GM19468 (cell line): ENCODE results near the gene ARHGAP10.
A peak's percentile ranks its signal among the peaks of the same experiment; 100 is the strongest.
"Not testable (repeated sequence)": the region's sequence is repeated elsewhere in the genome, so short reads cannot be mapped to it uniquely, and the experiment has no call there.

Source experiments
- ATAC-seq: cut with Tn5 transposase; IDR thresholded peaks from one replicate; pipeline ENCODE4 v1.9.1; 2021; ENCODE audit warnings: mild to moderate bottlenecking, moderate library complexity, moderate number of reproducible peaks; ENCODE audit not compliant: unreplicated experiment; ENCODE audit errors: extremely low read depth

Gene ARHGAP10

DNA sequence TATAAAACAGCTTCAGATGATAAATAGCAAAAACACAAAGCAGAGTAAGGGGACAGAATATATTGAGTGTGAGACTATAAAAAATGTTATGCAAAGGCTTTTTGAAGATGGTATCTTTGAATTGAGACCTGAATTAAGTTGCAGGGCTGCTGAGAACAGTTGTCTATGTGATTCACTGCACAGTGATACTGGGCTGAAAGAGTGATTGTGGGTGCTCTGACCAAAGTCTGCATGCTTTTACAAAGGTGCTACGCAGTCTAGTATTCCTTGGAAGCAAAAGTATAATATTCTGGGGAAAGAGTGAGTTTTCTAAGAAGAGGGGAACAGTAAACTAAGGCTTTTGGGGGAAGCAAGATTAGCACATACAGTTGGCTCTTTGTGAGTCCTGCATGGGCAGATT lies 234.0 kb downstream of the ARHGAP10 start:
- no peak for ATAC-seq

DNA sequence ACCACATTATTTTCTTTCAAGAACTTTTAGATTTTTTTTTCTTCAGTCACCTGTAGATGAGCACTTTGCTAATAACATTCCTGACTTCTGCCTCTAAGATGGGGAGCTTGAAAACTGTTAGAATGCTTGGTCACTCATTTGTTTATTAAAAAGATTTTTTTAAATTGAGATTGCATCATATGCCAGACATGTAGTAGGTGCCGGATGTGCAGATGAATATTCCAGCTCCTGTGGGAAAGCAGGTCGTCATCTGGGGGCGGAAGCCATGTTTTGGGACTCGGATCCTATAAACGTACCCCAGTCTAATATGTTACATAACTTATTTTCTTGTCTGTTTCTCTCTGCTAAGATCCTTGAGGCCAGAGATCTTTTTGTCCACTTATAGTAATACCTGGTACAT lies 236.8 kb downstream of the ARHGAP10 start:
- ATAC-seq: no peak

DNA sequence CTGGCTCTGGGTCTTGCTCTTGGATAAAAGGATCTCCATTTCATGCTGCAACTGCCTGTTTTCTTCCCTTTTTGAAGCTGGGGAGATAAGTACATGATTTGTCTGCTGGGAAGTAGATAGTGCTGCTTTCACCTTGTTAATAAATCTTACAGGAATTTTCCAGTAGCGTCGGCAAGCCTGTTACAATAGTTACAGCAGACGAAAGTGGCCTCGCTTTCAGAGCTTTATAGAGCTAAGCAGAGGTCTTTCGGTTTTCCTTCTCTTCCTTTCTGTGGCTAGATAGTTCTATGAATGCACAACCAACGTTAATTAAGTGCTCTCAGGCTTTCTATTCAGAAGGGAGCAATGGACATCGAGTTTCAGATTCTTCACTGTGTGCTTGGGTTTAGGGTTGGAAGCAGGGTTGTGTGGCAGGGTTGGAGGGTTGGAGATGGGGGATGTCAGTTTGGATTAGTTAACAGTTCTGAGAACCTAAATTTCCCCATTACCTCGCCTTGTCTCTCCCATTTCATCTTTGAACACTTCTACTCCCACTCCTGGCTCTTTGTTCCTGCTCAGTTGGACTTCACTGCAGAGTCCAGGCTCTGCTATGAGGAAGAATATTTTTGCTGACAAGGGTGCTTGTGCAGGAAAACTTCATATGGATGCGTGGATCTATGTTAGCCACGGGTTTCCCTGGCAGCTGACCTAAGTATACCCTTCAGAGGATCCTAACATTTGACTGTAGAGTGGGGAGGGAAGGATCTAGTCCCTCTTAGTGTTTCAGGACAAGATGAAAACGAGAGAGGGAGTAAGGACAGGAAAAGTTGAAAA lies 237.9 kb downstream of the ARHGAP10 start:
- peak; percentile 60 for ATAC-seq

DNA sequence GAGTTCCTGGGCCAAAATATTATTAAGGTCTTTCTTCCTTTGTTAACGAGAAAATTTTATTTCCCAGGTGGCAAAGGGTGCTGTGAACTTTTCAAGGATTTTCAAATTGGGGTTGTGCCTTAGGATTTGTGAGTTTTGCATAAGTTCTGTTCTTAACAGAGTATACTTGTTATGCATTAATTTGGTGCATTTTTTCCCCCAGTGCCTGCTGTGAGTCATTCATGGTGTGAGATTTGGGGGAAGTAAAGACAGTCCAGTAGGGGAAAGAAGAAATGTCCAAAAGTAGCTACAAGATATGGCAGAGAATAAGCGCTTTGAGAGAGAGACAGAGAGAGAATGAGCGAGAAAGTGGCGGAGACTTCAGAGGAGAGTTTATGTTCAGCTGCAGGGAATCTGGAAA lies 239.2 kb downstream of the ARHGAP10 start:
- no peak for ATAC-seq

DNA sequence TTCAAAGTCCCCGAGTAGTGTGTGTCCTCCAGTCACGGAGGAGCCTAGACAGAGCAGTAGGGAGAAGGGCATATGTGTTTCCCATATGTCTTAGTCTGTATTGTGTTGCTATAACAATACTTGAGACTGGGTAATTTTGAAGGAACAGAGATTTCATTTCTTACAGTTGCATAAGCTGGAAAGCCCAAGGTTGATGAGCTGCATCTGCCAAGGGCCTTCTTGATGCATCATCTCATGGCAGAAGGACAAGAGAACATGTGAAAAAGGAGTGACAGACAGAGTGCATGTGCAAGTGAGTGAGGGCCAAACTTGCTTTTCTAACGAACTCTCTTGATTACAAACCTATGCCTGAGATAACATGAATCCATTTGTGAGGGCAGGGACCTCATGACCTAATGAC lies 243.4 kb downstream of the ARHGAP10 start:
- ATAC-seq: no peak

DNA sequence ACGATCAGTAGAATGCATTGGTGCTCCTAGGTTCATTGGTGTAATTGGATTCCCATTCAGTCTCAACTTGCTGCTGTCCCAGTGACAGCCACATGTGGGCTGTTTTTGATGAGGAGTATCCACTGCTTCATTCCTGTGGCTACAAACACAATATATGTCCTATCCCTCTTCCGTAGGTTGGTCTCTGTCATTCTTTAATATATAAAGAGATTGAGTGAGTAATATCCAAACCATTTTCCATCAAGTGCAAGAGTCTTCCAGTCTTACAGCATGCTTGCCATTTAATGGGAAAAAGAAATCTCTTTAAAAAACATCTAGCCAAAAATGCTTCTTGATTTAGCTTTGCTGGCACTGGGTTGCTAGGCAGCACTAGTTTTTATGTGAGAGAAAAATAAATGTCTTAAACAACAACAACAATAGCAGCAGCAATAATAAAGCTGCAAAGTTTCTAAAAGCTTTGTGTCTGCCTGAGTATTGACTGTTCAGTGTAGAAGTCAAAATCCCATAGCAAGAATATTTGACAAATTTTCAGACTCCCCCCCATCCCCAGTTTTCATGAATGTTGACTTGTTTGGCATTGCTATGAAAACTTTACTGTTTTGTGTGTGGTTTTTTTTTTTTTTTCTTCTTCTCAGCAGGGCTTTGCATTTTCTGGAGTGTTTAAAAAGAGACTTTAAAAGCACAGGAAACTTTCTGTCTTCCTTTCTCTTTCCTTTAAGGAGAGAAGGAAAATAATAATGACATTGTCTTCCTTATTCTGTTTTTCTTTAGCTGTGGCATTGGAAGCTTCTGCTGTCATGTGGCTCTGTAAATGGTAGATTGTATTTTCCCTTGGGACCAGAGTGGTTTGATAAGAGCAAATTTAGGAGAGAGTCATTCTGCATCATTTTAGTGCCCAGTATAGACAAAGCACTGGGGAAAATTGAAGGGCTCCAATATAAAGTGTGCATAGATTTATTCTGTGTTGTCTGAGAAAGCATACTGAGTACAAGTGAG lies 244.3 kb downstream of the ARHGAP10 start:
- no peak for ATAC-seq

DNA sequence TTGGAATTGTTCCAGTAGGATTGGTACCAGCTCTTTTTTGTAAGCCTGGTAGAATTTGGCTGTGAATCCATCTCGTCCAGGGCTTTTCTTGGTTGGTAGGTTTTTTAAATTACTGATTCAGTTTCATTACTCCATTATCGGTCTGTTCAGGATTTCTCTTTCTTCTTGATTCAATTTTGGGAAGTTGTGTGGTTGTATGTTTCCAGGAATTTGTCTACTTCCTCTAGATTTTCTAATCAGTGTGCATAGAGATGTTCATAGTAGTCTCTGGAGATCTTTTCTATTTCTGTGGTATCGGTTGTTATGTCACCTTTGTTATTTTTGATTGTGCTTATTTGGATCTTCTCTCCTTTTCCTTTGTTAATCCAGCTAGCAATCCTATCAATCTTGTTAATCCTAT lies 248.7 kb downstream of the ARHGAP10 start:
- no peak for ATAC-seq

DNA sequence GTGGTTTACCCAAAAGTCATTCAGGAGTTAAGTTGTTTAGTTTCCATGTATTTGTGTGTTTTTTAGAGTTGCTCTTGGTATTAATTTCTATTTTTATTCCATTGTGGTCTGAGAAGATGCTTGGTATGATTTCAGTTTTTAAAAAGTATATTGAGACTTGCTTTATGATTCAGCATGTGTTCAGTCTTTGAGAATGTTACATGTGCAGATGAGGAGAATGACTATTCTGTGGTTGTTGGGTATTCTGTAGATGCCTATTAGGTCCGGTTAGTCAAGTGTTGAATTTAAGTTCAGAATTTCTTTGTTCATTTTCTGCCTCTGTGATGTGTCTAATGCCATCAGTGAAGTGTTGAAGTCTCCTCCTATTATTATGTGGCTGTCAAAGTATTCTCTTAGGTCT lies 249.4 kb downstream of the ARHGAP10 start:
- ATAC-seq: peak; percentile 83

DNA sequence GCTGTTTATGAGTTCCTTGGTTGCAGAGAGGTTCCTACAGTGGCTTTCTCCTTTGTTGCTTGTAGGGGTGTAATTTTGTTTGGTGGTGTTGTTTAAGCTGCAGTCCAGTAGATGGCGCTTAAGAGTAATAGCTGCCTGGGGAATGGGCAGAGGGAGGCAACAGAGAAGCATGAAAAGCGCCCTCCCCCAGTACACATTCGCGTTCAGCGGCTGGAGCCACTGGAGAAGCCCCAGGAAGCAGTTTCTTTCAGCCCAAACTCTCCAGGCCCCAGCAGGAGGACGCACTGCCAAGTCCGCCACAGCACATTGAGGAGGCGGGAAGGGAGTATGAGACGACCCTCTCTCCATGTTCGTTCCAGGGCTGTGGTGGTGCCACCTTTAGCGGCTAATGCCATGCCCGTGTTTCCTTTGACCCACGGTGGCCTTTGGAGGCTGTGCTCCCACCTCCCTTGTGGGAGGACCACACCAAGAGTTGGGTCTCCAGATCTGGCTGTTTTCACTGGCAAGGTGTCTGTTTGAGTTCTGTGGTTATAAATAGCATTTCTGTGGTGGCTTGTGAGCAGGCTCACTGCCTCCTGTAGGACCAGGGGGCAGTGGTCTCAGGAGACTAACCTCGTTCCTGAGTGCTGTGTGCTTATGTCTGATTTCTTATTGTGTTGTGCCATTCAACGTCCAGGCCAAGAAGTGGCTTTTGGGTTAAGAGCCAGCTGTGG lies 252.3 kb downstream of the ARHGAP10 start:
- ATAC-seq: no peak

DNA sequence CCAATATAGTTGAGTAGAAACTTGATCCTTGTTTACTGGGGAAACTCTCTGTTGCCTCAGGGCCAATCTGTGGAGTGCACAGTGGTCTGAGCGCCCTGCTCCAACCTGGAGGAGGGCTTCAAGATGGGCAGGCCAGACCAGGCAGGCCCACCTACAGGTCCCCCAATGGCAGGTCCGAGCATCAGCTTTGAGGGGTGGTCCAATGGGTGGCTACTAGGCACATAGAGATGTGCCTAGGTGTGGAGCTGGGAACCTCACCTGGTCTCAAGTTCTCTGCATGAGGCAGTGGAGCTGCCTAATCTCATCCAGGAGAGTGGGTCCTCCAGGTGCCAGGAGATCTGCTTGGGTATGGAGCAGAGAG lies 252.9 kb downstream of the ARHGAP10 start:
- ATAC-seq: no peak

DNA sequence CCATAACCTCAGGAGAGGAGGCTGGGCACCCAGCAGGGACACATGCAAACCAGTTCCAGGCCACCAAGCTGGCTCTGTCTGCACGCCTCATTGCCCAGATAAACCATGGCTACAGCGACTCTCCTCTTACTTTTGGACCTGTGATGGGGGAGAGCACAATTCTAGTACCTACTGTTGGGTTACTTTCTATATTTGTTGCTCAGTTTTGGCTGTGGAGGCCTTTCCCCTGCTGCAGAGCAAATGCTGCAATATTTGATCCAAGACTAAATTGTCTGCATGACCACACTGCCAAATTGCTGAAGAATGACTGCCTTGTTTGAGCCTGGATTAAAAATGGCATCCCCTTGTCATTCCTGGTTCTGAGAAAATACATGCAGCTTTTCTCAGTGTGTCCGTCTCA lies 253.5 kb downstream of the ARHGAP10 start:
- ATAC-seq: no peak

DNA sequence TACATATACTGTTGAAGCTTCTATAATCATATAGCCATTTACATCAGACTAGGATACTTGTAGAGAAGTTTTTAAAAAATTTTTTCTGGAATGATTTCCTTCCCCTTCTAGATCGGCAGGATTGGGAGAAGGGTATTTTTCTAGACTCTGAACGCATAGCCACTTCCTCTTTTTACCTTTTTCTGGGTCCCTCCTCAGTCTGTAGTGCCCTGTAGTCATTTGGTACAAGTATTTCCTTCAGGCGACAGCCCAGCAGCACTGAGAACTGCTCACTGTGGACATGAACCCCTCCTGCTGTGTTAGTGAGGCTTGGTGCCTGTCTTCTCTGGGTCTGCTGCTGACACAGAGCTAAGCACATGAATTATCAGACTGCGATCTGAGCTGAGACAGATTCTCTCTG lies 255.4 kb downstream of the ARHGAP10 start:
- ATAC-seq: peak; percentile 91

DNA sequence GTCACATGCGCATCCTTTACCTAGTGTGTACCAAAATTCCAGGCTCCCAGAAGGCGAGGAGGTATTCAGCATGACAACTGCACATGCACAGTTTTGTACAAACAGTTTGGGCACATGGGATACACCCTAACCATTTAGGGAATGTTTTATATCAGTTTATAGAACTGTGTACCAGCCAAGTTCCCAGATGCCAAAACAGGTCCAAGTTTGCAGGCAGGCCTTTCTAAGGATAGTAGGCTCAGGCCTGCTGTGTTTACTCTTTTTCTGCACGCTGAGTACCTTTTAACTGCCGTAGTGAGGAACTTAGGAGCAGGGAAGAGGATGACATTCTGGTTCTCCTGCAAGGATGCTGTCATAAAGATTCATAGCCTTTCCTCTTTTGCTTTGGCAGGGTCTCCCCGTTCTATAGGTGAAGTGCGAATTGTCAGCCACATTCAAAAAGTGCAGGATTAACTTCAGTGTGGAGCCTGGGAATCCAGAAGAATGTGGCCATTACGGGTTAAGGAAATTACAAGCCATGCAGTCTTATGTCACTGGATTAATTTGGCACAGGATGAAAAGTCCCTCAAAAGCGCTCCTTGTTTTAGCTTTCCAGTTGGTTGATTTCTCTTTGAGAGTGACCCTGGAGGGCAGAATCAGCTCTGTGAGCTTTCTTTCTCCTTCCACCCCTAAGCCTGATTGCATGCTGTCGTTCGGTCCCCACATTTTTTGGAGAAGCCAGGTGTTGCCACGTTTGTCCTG lies 259.8 kb downstream of the ARHGAP10 start:
- no peak for ATAC-seq

DNA sequence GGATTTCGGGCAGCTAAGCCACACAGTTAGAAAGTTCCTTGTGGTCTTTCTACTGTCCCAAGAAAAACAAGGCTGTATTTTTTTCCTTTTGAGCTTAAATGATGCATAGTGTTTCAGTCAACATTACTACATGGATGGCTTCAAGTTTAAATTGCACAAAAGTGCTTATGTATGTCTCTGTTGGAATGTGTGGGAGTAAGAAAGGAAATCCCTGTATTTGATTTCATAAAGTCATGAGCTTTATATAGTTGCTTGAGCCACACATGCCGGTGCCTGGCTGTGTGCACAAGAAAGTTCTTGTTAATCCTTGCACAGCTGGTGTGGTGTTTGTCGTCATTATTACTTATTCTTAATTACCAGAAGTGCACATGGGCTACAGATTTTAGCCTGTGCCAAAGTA lies 262.2 kb downstream of the ARHGAP10 start:
- ATAC-seq: no peak

DNA sequence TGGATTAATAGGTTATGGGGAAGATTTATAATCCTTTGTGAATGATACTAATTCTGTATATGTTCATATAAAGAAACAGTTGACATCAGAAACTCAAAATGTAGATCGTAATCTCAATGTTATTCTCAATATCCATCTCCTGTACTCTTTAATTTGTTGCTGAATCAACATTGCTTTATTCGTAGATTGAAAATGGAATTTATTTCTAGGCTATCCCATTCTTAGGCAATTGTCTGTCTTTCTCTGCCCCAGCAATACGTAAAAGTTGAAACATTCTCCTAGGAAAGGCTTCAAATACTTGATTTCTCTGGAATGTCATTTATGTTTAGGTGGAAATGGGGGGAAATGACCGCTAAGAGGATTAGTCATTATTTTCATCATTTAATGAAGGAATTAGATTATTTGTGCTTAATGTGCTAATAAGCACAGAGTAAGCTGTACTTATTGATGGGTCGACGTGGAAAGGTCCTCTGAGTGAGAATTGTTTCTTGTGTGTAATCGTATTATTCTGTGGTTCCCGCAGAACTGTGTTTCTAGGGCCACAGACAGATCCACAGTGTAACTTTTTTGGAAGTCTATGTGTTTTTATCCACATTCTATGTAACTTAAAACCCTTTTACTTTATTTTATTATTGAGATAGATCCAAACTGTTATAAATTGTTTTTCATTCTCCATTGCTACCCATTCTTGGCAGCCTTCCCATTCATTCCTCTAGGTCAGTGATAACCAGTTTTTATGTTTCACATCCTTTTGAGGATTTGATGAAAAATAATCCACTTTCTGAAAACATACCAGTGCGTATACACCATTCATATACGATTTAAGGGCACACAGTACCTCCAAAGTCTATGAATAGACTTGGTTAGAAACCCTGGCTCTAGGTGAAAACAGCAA lies 262.9 kb downstream of the ARHGAP10 start:
- no peak for ATAC-seq

DNA sequence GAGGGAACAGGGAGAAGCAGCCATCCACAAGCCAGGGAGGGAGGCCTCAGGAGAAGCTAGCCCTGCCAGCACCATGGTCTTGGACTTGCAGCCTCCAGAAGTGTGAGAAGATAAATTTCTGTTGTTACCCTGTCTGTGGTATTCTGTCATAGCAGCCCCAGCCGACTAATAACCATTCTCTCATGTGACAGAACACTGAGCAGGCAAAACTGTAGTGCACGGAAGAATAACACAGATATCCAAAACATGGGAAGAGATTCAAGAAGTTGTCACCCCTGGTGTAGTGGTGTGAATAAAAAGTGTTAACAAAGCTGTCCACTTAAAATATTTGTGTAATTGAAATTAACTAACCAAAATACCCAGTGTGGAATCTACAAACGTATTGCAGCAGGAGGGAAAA lies 265.0 kb downstream of the ARHGAP10 start:
- no peak for ATAC-seq

DNA sequence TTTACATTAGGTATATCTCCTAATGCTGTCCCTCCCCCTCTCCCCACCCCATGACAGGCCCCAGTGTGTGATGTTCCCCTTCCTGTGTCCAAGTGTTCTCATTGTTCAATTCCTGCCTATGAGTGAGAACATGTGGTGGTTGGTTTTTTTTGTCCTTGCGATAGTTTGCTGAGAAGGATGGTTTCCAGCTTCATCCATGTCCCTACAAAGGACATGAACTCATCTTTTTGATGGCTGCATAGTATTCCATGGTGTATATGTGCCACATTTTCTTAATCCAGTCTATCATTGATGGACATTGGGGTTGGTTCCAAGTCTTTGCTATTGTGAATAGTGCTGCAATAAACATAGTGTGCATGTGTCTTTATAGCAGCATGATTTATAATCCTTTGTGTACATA lies 268.1 kb downstream of the ARHGAP10 start:
- ATAC-seq: not testable (repeated sequence)

DNA sequence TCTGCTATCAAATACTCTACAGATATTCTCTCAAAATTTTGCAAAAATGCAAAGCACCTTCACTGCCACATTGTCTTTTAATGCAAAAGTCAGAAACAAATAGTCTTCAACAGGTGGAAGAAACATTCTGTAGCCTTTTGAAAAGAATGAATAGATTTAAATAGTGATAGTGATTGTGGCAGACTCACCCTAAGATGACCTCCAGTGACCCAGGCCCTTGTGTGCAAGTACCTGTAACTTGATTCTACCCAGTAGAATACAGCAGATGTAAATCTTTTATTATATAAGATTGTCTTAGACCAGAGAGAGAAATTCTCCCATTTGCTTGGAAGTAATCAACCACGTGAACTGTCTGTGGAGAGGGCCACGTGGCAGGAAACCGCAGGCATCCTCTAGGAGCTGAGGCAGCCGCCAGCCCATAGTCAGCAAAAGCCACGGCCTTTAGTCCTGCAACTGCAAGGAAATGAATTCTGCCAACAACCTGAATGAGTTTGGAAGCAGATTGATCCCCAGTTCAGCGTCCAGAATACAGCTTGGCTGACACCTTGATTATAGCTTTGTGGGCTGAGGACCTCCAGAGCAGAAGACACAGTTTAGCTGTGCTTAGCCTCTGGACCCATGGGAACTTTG lies 272.5 kb downstream of the ARHGAP10 start:
- ATAC-seq: no peak

DNA sequence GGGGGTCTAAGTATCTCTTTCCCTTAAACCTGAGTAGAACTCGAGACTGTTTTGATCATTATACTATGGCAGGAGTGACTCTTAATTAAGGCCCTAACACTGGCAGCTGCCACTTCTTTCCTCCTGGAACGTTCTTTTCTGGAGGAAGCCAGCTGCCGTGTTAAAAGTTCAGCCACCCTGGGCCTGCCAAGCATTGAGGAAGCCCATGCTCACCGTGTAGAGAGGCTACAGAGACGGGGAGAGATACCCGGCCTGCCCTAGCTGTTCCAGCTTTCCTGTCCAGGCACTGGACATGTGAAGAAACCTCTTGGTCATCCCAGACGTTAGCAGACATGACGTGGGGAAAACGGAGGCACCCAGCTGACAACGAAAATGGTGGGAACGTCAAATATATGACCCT lies 274.1 kb downstream of the ARHGAP10 start:
- ATAC-seq: no peak
